HepG2 (cell line): ENCODE measurements around the gene L1CAM. TPM values are rescaled to one million over a fixed set of nuclear protein-coding genes. Genes with fewer than 3 reads are reported as not detected.

ENCODE experiments used
- AKAP8 ChIP-seq: sonication (generic); formaldehyde crosslinking; IDR thresholded peaks from 2 replicates; pipeline ENCODE4 v1.5.1; 2020; ENCODE audit warnings: mild to moderate bottlenecking, missing genetic modification reagents
- ARHGAP35 ChIP-seq: sonication (generic); formaldehyde crosslinking; IDR thresholded peaks from 2 replicates; pipeline ENCODE4 v1.9.0; 2022; ENCODE audit warnings: mild to moderate bottlenecking, inconsistent platforms, moderate library complexity, missing genetic modification reagents, borderline replicate concordance
- CENPT ChIP-seq: sonication (generic); formaldehyde crosslinking; IDR thresholded peaks from 2 replicates; pipeline ENCODE4 v1.8.0; 2022; ENCODE audit warnings: low read depth, mild to moderate bottlenecking, moderate library complexity, missing genetic modification reagents
- KDM4B ChIP-seq: sonication (generic); formaldehyde crosslinking; IDR thresholded peaks from 2 replicates; pipeline ENCODE4 v1.4.0; 2020; ENCODE audit warnings: missing genetic modification reagents
- MTF2 ChIP-seq: sonication (generic); formaldehyde crosslinking; IDR thresholded peaks from 2 replicates; pipeline ENCODE4 v1.5.0; 2020; ENCODE audit warnings: missing genetic modification reagents, borderline replicate concordance
- NBN ChIP-seq: fragments of 450-650 bp; conservative IDR thresholded peaks from 2 replicates; pipeline ENCODE4 v1.6.1; 2017
- RBM39 ChIP-seq: fragments of 200-400 bp; formaldehyde crosslinking; IDR thresholded peaks from one replicate; pipeline ENCODE4 v1.6.1; 2018; ENCODE audit warnings: antibody characterized with exemption, mild to moderate bottlenecking, low read depth, low read length; ENCODE audit not compliant: poor library complexity, severe bottlenecking
- STAG1 ChIP-seq: sonication (generic); formaldehyde crosslinking; IDR thresholded peaks from 2 replicates; pipeline ENCODE4 v1.4.0; 2020; ENCODE audit warnings: missing genetic modification reagents
- ZBTB3 ChIP-seq: sonication (generic); formaldehyde crosslinking; IDR thresholded peaks from 2 replicates; pipeline ENCODE4 v1.4.0; 2020; ENCODE audit warnings: low read depth, mild to moderate bottlenecking, moderate library complexity, missing genetic modification reagents, borderline replicate concordance
- ZFP1 ChIP-seq: IDR thresholded peaks from 2 replicates; pipeline ENCODE4 v1.6.1; 2016
- ZNF337 ChIP-seq: sonication (generic); formaldehyde crosslinking; IDR thresholded peaks from 2 replicates; pipeline ENCODE4 v1.5.1; 2020; ENCODE audit warnings: missing genetic modification reagents, low read depth, mild to moderate bottlenecking, borderline replicate concordance
- ZNF550 ChIP-seq: sonication (generic); formaldehyde crosslinking; IDR thresholded peaks from 2 replicates; pipeline ENCODE4 v1.4.0; 2020; ENCODE audit warnings: mild to moderate bottlenecking, missing genetic modification reagents, borderline replicate concordance
- ZNF891 ChIP-seq: sonication (generic); formaldehyde crosslinking; IDR thresholded peaks from 2 replicates; pipeline ENCODE4 v1.5.0; 2020; ENCODE audit warnings: mild to moderate bottlenecking, missing genetic modification reagents
- polyA plus RNA-seq, 8 experiments: library from polyadenylated mRNA; depleted of rRNA in 3 of 8; stranded (reverse) in 7 of 8; unstranded in 1 of 8; fragments of >200 nt; fragmentation: Illumina TruSeq in 4 of 8; extraction: Trizol in 4 of 8; gene quantifications; 2 replicates each; pipeline versions ENCODE4 v1.2.1 to v1.2.3, GENCODE V29; 2011 to 2016; ENCODE audit warnings: low read depth in 4 of 8, missing spikeins in 1 of 8, mixed read lengths in 1 of 8; ENCODE audit not compliant: insufficient read depth in 1 of 8
- total RNA-seq, 5 experiments: library from RNA; depleted of rRNA; stranded (reverse); fragments of >200 nt; fragmentation: Illumina TruSeq; extraction: Trizol; gene quantifications; 2 replicates each; pipeline ENCODE4 v1.2.3, GENCODE V29; 2016; ENCODE audit warnings: low read depth in 1 of 5
- TF ChIP-seq, protein P1 (sequence below): sonication (generic); formaldehyde crosslinking; IDR thresholded peaks from 2 replicates; pipeline ENCODE4 v1.5.1; 2020; ENCODE audit warnings: mild to moderate bottlenecking, moderate library complexity, missing genetic modification reagents
- TF ChIP-seq, protein P2 (sequence below): sonication (generic); formaldehyde crosslinking; IDR thresholded peaks from 2 replicates; pipeline ENCODE4 v1.5.1; 2020; ENCODE audit warnings: missing genetic modification reagents, mild to moderate bottlenecking, borderline replicate concordance
- TF ChIP-seq, protein P3 (sequence below), 2 experiments: fragments of 450-650 bp in 1 of 2; sonication (generic) in 1 of 2; formaldehyde crosslinking; IDR thresholded peaks; 2 replicates each; pipeline versions ENCODE4 v1.5.0 to v1.8.0; 2020 to 2022; ENCODE audit warnings: mild to moderate bottlenecking in 1 of 2, missing genetic modification reagents in 1 of 2
- TF ChIP-seq, protein P4 (sequence below): sonication (generic); formaldehyde crosslinking; IDR thresholded peaks from 2 replicates; pipeline ENCODE4 v1.4.0; 2020; ENCODE audit warnings: mild to moderate bottlenecking, missing genetic modification reagents, borderline replicate concordance
- TF ChIP-seq, protein P5 (sequence below): sonication (generic); formaldehyde crosslinking; IDR thresholded peaks from 2 replicates; pipeline ENCODE4; 2020; ENCODE audit warnings: missing genetic modification reagents, mild to moderate bottlenecking, borderline replicate concordance

The L1CAM gene
- total and polyA plus RNA-seq, 2 of the 13 experiments (the other 11 are each of a cell fraction or from before 2014, with no cell fraction given): 1.4 to 2.0 TPM

DNA sequence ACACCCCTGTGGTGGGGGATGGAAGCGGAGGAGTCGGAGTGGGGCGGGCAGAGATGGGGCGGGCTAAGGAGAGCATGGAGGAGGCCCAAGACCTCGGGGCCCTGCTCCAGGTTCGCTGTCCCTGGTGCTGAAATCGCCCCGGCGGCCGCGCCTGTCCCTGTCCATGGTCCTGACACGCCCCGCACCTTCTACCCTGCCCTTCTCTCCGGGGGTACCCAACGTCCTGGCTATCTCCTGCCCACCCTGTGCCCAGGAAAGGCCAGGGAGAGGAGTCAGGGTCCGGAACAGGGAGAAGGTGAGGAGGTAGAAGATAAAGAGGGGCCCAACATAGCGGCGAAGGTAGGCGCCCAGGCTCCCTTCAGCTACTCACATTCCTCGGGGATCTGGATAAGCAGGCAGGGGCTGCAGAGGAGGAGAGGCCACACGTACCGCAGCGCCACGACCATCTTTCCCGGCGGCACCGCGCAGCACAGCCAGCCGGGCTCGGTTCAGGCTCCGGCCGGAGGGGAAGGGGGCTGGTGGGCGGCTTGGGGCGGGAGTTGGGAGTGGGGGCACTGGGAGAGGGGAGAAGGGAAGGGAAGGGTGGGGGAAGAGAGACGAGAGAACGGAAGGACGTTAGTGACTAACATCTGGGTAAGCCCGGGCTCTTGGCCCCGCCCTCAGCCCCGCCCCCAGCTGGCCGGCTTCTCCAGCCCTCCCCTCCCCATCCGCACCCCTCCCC is 10.4 kb downstream of the L1CAM start (continued):
- TF ChIP-seq, protein P1, sequence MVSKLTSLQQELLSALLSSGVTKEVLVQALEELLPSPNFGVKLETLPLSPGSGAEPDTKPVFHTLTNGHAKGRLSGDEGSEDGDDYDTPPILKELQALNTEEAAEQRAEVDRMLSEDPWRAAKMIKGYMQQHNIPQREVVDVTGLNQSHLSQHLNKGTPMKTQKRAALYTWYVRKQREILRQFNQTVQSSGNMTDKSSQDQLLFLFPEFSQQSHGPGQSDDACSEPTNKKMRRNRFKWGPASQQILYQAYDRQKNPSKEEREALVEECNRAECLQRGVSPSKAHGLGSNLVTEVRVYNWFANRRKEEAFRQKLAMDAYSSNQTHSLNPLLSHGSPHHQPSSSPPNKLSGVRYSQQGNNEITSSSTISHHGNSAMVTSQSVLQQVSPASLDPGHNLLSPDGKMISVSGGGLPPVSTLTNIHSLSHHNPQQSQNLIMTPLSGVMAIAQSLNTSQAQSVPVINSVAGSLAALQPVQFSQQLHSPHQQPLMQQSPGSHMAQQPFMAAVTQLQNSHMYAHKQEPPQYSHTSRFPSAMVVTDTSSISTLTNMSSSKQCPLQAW (CRISPR knock-in tag): peak; percentile 81
- TF ChIP-seq CENPT: peak; percentile 99
- TF ChIP-seq, protein P2, sequence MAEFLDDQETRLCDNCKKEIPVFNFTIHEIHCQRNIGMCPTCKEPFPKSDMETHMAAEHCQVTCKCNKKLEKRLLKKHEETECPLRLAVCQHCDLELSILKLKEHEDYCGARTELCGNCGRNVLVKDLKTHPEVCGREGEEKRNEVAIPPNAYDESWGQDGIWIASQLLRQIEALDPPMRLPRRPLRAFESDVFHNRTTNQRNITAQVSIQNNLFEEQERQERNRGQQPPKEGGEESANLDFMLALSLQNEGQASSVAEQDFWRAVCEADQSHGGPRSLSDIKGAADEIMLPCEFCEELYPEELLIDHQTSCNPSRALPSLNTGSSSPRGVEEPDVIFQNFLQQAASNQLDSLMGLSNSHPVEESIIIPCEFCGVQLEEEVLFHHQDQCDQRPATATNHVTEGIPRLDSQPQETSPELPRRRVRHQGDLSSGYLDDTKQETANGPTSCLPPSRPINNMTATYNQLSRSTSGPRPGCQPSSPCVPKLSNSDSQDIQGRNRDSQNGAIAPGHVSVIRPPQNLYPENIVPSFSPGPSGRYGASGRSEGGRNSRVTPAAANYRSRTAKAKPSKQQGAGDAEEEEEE (CRISPR knock-in tag): peak; percentile 100
- peak; percentile 100 for TF ChIP-seq ZNF891 (CRISPR knock-in tag)
- TF ChIP-seq, protein P3, sequence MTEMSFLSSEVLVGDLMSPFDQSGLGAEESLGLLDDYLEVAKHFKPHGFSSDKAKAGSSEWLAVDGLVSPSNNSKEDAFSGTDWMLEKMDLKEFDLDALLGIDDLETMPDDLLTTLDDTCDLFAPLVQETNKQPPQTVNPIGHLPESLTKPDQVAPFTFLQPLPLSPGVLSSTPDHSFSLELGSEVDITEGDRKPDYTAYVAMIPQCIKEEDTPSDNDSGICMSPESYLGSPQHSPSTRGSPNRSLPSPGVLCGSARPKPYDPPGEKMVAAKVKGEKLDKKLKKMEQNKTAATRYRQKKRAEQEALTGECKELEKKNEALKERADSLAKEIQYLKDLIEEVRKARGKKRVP (CRISPR knock-in tag; IDR thresholded peaks at IDR 0.05): peak in 1 of 2 experiments; percentile 89; a peak in 2 of 4 replicates
- peak; percentile 97 for TF ChIP-seq AKAP8 (CRISPR knock-in tag)
- peak; percentile 94 for TF ChIP-seq ZNF550 (CRISPR knock-in tag)
- TF ChIP-seq, protein P4, sequence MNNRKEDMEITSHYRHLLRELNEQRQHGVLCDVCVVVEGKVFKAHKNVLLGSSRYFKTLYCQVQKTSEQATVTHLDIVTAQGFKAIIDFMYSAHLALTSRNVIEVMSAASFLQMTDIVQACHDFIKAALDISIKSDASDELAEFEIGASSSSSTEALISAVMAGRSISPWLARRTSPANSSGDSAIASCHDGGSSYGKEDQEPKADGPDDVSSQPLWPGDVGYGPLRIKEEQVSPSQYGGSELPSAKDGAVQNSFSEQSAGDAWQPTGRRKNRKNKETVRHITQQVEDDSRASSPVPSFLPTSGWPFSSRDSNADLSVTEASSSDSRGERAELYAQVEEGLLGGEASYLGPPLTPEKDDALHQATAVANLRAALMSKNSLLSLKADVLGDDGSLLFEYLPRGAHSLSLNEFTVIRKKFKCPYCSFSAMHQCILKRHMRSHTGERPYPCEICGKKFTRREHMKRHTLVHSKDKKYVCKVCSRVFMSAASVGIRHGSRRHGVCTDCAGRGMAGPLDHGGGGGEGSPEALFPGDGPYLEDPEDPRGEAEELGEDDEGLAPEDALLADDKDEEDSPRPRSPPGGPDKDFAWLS: no peak
- TF ChIP-seq KDM4B: peak; percentile 100
- peak; percentile 98; the same call in 1 of the 2 replicates for TF ChIP-seq ZNF337 (CRISPR knock-in tag)
- peak; percentile 37 for TF ChIP-seq STAG1 (CRISPR knock-in tag)
- peak; percentile 100 for TF ChIP-seq ARHGAP35
- TF ChIP-seq, protein P5, sequence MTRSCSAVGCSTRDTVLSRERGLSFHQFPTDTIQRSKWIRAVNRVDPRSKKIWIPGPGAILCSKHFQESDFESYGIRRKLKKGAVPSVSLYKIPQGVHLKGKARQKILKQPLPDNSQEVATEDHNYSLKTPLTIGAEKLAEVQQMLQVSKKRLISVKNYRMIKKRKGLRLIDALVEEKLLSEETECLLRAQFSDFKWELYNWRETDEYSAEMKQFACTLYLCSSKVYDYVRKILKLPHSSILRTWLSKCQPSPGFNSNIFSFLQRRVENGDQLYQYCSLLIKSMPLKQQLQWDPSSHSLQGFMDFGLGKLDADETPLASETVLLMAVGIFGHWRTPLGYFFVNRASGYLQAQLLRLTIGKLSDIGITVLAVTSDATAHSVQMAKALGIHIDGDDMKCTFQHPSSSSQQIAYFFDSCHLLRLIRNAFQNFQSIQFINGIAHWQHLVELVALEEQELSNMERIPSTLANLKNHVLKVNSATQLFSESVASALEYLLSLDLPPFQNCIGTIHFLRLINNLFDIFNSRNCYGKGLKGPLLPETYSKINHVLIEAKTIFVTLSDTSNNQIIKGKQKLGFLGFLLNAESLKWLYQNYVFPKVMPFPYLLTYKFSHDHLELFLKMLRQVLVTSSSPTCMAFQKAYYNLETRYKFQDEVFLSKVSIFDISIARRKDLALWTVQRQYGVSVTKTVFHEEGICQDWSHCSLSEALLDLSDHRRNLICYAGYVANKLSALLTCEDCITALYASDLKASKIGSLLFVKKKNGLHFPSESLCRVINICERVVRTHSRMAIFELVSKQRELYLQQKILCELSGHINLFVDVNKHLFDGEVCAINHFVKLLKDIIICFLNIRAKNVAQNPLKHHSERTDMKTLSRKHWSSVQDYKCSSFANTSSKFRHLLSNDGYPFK (CRISPR knock-in tag): peak; percentile 91
- TF ChIP-seq ZBTB3 (CRISPR knock-in tag): peak; percentile 97; the same call in 1 of the 2 replicates
- TF ChIP-seq RBM39: no peak
- no peak for TF ChIP-seq NBN
- TF ChIP-seq ZFP1 (CRISPR knock-in tag): peak; percentile 99
- peak; percentile 95 for TF ChIP-seq MTF2 (CRISPR knock-in tag)
